K562 (cell line): Measurements from ENCODE around the gene RSPH6A. TPM values are rescaled to one million over a fixed set of nuclear protein-coding genes. Genes with fewer than 3 reads are reported as not detected.

Experiments used
- ARID1B ChIP-seq: fragments of 450-650 bp; IDR thresholded peaks from 2 replicates; pipeline ENCODE4 v1.6.1; 2016; ENCODE audit warnings: antibody characterized with exemption, mild to moderate bottlenecking, inconsistent platforms
- BRCA1 ChIP-seq, 2 experiments: fragments of 450-650 bp in 1 of 2; sonication (generic) in 1 of 2; formaldehyde crosslinking in 1 of 2; IDR thresholded peaks; 2 replicates each; pipeline versions ENCODE4 v1.5.0 to v1.6.1; 2017 to 2020; ENCODE audit warnings: mild to moderate bottlenecking in 1 of 2, missing genetic modification reagents in 1 of 2
- CBX3 ChIP-seq, 2 experiments: IDR thresholded peaks; 1 replicate in 1 of 2; 2 replicates in 1 of 2; pipeline ENCODE4 v1.6.1; 2012; ENCODE audit warnings: inconsistent platforms in 2 of 2, low read length in 2 of 2, borderline replicate concordance in 1 of 2, control low read depth in 1 of 2
- GABPA ChIP-seq: fragments of 200-800 bp; sonication (Bioruptor generic); conservative IDR thresholded peaks from 2 replicates; pipeline ENCODE4 v1.6.1; 2016; ENCODE audit warnings: low read depth, missing genetic modification characterization, missing compliant biosample characterization
- JUND ChIP-seq, 2 experiments: IDR thresholded peaks; 2 replicates in 1 of 2; 3 replicates in 1 of 2; pipeline ENCODE4 v1.6.1; 2011; ENCODE audit warnings: borderline replicate concordance in 2 of 2, low read depth in 2 of 2, low read length in 2 of 2, improper control_type of control experiment in 1 of 2, missing biosample characterization in 1 of 2, missing genetic modification characterization in 1 of 2, missing genetic modification reagents in 1 of 2
- KDM4B ChIP-seq, 2 experiments: fragments of 450-650 bp in 1 of 2; sonication (generic) in 1 of 2; IDR thresholded peaks; 2 replicates each; pipeline ENCODE4 v1.6.1; 2016 to 2017; ENCODE audit warnings: borderline replicate concordance in 2 of 2, antibody characterized with exemption in 1 of 2, low read depth in 1 of 2, mild to moderate bottlenecking in 1 of 2
- LCOR ChIP-seq: sonication (generic); formaldehyde crosslinking; IDR thresholded peaks from 2 replicates; pipeline ENCODE4 v1.8.0; 2022; ENCODE audit warnings: mild to moderate bottlenecking, missing genetic modification reagents
- NCOA4 ChIP-seq: fragments of 450-650 bp; IDR thresholded peaks from 2 replicates; pipeline ENCODE4 v1.6.1; 2018; ENCODE audit warnings: mild to moderate bottlenecking; ENCODE audit not compliant: partially characterized antibody
- POLR2AphosphoS5 ChIP-seq: IDR thresholded peaks from 2 replicates; pipeline ENCODE4 v1.6.1; 2011; ENCODE audit warnings: mild to moderate bottlenecking, low read depth, low read length, moderate library complexity; ENCODE audit not compliant: control insufficient read depth, insufficient read depth
- SIN3B ChIP-seq: fragments of 450-650 bp; IDR thresholded peaks from 2 replicates; pipeline ENCODE4 v1.6.1; 2017; ENCODE audit warnings: low read depth, mild to moderate bottlenecking, moderate library complexity
- SUPT5H ChIP-seq: fragments of 450-650 bp; IDR thresholded peaks from 2 replicates; pipeline ENCODE4 v1.6.1; 2016
- ZNF212 ChIP-seq: fragments of 450-650 bp; formaldehyde crosslinking; IDR thresholded peaks from 2 replicates; pipeline ENCODE4 v1.4.0; 2020; ENCODE audit warnings: mild to moderate bottlenecking
- ZNF445 ChIP-seq: fragments of 250-450 bp; sonication (Bioruptor Pico); IDR thresholded peaks from 2 replicates; pipeline ENCODE4 v1.4.0; 2020; ENCODE audit warnings: low read depth, mild to moderate bottlenecking, moderate library complexity
- ZNF57 ChIP-seq: fragments of 450-650 bp; formaldehyde crosslinking; IDR thresholded peaks from 2 replicates; pipeline ENCODE4 v1.4.0; 2020; ENCODE audit warnings: mild to moderate bottlenecking, moderate library complexity
- polyA plus RNA-seq, 8 experiments: library from polyadenylated mRNA; depleted of rRNA in 4 of 8; stranded (reverse) in 5 of 8; unstranded in 3 of 8; fragments of >200 nt; fragmentation: Nextera tagmentation in 2 of 8; fragmentation: Illumina TruSeq in 1 of 8; extraction: Ambion mirVana in 2 of 8; extraction: Trizol in 1 of 8; gene quantifications; 2 replicates each; pipeline versions ENCODE4 v1.2.1 to v1.2.3, GENCODE V29; 2011 to 2014; ENCODE audit warnings: inconsistent platforms in 1 of 8, missing spikeins in 1 of 8
- total RNA-seq, 7 experiments: library from RNA; depleted of rRNA in 6 of 7; stranded (reverse); fragments of >200 nt in 6 of 7; fragmentation: Illumina TruSeq in 2 of 7; extraction: Trizol in 2 of 7; gene quantifications; 2 replicates each; pipeline versions ENCODE4 v1.2.1 to v1.2.3, GENCODE V29; 2011 to 2021; ENCODE audit warnings: low replicate concordance in 1 of 7
- TF ChIP-seq, protein P1 (sequence below): sonication (generic); formaldehyde crosslinking; IDR thresholded peaks from 2 replicates; pipeline ENCODE4 v1.8.1; 2023; ENCODE audit warnings: mild to moderate bottlenecking, missing genetic modification reagents
- TF ChIP-seq, protein P2 (sequence below): IDR thresholded peaks from 2 replicates; pipeline ENCODE4 v1.6.1; 2016; ENCODE audit warnings: missing genetic modification characterization, missing compliant biosample characterization
- TF ChIP-seq, protein P3 (sequence below): sonication (generic); formaldehyde crosslinking; IDR thresholded peaks from 2 replicates; pipeline ENCODE4 v1.8.1; 2023; ENCODE audit warnings: mild to moderate bottlenecking, missing genetic modification reagents
- TF ChIP-seq, protein P4 (sequence below): fragments of 250-450 bp; sonication (Bioruptor Pico); IDR thresholded peaks from 2 replicates; pipeline ENCODE4 v1.8.0; 2021; ENCODE audit warnings: moderate library complexity, mild to moderate bottlenecking, inconsistent platforms
- TF ChIP-seq, protein P5 (sequence below): sonication (generic); formaldehyde crosslinking; IDR thresholded peaks from 2 replicates; pipeline ENCODE4 v1.8.1; 2023; ENCODE audit warnings: mild to moderate bottlenecking, missing genetic modification reagents, moderate library complexity

The RSPH6A gene
- total and polyA plus RNA-seq, 9 of the 15 experiments (the other 6 are each of a cell fraction or from before 2014, with no cell fraction given): 0.03 to 0.15 (median 0.07) TPM; not detected in 5

DNA sequence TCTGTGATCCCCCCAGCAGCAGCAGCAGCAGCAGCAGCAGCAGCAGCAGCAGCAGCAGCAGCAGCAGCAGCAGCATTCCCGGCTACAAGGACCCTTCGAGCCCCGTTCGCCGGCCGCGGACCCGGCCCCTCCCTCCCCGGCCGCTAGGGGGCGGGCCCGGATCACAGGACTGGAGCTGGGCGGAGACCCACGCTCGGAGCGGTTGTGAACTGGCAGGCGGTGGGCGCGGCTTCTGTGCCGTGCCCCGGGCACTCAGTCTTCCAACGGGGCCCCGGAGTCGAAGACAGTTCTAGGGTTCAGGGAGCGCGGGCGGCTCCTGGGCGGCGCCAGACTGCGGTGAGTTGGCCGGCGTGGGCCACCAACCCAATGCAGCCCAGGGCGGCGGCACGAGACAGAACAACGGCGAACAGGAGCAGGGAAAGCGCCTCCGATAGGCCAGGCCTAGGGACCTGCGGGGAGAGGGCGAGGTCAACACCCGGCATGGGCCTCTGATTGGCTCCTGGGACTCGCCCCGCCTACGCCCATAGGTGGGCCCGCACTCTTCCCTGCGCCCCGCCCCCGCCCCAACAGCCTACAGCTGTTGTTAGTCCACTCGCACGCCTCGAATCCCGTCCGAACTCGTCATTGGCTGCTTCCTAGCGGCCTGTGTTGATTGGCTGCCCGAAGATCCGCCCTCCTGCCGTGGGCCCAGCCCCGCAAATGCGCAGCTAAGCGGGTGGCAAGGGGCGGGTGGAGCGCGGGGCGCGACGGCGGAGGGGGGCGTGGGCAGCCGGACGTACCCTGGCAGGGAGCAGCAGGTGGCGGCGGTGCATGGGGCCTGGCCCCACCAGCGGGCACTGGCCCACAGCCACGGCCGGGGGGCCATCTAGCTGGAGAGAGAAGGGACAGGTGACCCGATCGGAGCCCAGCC is 44.7 kb downstream of the RSPH6A start (continued):
- TF ChIP-seq ZNF212 (CRISPR knock-in tag) (0 out of 2 replicates have a peak, but pooled peaks have one; percentile 39), ZNF445 (CRISPR knock-in tag) (no peak), KDM4B (IDR thresholded peaks at IDR 0.05; ENCODE audit: borderline replicate concordance in 2 of 2, low read depth in 1 of 2) (peak in 1 of 2 experiments; percentile 53; a peak in 1 of 4 replicates), ZNF57 (CRISPR knock-in tag) (no peak), LCOR (CRISPR knock-in tag) (peak; percentile 92), SIN3B (peak; percentile 71), GABPA (tag) (no peak; the same call in 1 of the 2 replicates), POLR2AphosphoS5 (no peak; the same call in 1 of the 2 replicates), CBX3 (IDR thresholded peaks at IDR 0.05; ENCODE audit: borderline replicate concordance in 1 of 2, low read length in 2 of 2) (no peak), ARID1B (no peak; the same call in 1 of the 2 replicates), SUPT5H (peak; percentile 73), JUND (IDR thresholded peaks at IDR 0.05; ENCODE audit: borderline replicate concordance, low read depth, low read length) (peak; percentile 33; the same call in 1 of the 2 replicates), JUND (tag; IDR thresholded peaks at IDR 0.05; ENCODE audit: borderline replicate concordance, low read depth, low read length) (no peak), NCOA4 (no peak), BRCA1 (IDR thresholded peaks at IDR 0.05) (no peak), BRCA1 (CRISPR knock-in tag; IDR thresholded peaks at IDR 0.05) (0 out of 2 replicates have a peak, but pooled peaks have one; percentile 11)
- TF ChIP-seq, protein P1, sequence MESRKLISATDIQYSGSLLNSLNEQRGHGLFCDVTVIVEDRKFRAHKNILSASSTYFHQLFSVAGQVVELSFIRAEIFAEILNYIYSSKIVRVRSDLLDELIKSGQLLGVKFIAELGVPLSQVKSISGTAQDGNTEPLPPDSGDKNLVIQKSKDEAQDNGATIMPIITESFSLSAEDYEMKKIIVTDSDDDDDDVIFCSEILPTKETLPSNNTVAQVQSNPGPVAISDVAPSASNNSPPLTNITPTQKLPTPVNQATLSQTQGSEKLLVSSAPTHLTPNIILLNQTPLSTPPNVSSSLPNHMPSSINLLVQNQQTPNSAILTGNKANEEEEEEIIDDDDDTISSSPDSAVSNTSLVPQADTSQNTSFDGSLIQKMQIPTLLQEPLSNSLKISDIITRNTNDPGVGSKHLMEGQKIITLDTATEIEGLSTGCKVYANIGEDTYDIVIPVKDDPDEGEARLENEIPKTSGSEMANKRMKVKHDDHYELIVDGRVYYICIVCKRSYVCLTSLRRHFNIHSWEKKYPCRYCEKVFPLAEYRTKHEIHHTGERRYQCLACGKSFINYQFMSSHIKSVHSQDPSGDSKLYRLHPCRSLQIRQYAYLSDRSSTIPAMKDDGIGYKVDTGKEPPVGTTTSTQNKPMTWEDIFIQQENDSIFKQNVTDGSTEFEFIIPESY (CRISPR knock-in tag): peak; percentile 48
- TF ChIP-seq, protein P2, sequence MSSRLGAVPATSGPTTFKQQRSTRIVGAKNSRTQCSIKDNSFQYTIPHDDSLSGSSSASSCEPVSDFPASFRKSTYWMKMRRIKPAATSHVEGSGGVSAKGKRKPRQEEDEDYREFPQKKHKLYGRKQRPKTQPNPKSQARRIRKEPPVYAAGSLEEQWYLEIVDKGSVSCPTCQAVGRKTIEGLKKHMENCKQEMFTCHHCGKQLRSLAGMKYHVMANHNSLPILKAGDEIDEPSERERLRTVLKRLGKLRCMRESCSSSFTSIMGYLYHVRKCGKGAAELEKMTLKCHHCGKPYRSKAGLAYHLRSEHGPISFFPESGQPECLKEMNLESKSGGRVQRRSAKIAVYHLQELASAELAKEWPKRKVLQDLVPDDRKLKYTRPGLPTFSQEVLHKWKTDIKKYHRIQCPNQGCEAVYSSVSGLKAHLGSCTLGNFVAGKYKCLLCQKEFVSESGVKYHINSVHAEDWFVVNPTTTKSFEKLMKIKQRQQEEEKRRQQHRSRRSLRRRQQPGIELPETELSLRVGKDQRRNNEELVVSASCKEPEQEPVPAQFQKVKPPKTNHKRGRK (tag): no peak
- TF ChIP-seq, protein P3, sequence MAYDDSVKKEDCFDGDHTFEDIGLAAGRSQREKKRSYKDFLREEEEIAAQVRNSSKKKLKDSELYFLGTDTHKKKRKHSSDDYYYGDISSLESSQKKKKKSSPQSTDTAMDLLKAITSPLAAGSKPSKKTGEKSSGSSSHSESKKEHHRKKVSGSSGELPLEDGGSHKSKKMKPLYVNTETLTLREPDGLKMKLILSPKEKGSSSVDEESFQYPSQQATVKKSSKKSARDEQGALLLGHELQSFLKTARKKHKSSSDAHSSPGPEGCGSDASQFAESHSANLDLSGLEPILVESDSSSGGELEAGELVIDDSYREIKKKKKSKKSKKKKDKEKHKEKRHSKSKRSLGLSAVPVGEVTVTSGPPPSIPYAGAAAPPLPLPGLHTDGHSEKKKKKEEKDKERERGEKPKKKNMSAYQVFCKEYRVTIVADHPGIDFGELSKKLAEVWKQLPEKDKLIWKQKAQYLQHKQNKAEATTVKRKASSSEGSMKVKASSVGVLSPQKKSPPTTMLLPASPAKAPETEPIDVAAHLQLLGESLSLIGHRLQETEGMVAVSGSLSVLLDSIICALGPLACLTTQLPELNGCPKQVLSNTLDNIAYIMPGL (CRISPR knock-in tag): no peak
- TF ChIP-seq, protein P4, sequence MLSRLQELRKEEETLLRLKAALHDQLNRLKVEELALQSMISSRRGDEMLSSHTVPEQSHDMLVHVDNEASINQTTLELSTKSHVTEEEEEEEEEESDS (CRISPR knock-in tag): no peak
- TF ChIP-seq, protein P5, sequence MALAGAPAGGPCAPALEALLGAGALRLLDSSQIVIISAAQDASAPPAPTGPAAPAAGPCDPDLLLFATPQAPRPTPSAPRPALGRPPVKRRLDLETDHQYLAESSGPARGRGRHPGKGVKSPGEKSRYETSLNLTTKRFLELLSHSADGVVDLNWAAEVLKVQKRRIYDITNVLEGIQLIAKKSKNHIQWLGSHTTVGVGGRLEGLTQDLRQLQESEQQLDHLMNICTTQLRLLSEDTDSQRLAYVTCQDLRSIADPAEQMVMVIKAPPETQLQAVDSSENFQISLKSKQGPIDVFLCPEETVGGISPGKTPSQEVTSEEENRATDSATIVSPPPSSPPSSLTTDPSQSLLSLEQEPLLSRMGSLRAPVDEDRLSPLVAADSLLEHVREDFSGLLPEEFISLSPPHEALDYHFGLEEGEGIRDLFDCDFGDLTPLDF (CRISPR knock-in tag): no peak
